Astrocyte of the cerebellum (primary cell): ENCODE results near the gene GJA10.

Source experiments
- DNase-seq: peaks from one replicate; pipeline ENCODE4 v3.0.0-alpha.2; 2011; ENCODE audit warnings: low read depth
- H3K4me3 ChIP-seq: 2 replicates; pipeline ENCODE4 v1.5.1; 2011; ENCODE audit warnings: mild to moderate bottlenecking, low read depth, low read length, moderate library complexity
- in situ Hi-C: cut with HindIII; loops from 2 replicates; pipeline ENCODE4 v1.10.0; 2017; ENCODE audit warnings: low sequenced_read_pairs
- TF ChIP-seq, protein P1 (sequence below): IDR thresholded peaks from 2 replicates; pipeline ENCODE4 v1.5.1; 2012; ENCODE audit warnings: low read length, low read depth, moderate library complexity, mild to moderate bottlenecking; ENCODE audit errors: missing control alignments

The GJA10 gene

GRCh38 chr6:89944181-89944755 lies 50.0 kb downstream of the GJA10 start:
- in situ Hi-C loops, result no loop called here
- DNase-seq, result no peak
- no peak overlapping the region for H3K4me3 ChIP-seq
- TF ChIP-seq, protein P1, sequence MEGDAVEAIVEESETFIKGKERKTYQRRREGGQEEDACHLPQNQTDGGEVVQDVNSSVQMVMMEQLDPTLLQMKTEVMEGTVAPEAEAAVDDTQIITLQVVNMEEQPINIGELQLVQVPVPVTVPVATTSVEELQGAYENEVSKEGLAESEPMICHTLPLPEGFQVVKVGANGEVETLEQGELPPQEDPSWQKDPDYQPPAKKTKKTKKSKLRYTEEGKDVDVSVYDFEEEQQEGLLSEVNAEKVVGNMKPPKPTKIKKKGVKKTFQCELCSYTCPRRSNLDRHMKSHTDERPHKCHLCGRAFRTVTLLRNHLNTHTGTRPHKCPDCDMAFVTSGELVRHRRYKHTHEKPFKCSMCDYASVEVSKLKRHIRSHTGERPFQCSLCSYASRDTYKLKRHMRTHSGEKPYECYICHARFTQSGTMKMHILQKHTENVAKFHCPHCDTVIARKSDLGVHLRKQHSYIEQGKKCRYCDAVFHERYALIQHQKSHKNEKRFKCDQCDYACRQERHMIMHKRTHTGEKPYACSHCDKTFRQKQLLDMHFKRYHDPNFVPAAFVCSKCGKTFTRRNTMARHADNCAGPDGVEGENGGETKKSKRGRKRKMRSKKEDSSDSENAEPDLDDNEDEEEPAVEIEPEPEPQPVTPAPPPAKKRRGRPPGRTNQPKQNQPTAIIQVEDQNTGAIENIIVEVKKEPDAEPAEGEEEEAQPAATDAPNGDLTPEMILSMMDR, result no peak

GRCh38 chr6:89944826-89945407 lies 50.6 kb downstream of the GJA10 start:
- H3K4me3 ChIP-seq, result no peak overlapping the region
- no peak for DNase-seq
- in situ Hi-C loops, result no loop called here
- TF ChIP-seq, protein P1, result peak; percentile 26
